Vagina (tissue), 2 donors: ENCODE results near the gene HSPBP1.

Experiments used
- CTCF ChIP-seq, 3 experiments: fragments of 450-650 bp in 2 of 3; fragments of 200-600 bp in 1 of 3; sonication (generic) in 1 of 3; IDR thresholded peaks; one replicate each; pipeline ENCODE4 v1.5.1; 2017 to 2019; ENCODE audit warnings: antibody characterized with exemption in 3 of 3, mild to moderate bottlenecking in 2 of 3, moderate library complexity in 2 of 3
- POLR2A ChIP-seq, 2 donors: fragments of 450-650 bp; IDR thresholded peaks; one replicate each; pipeline ENCODE4 v1.6.1; 2017; ENCODE audit warnings: antibody characterized with exemption in 2 of 2, mild to moderate bottlenecking in 2 of 2, moderate library complexity in 2 of 2

GRCh38 chr19:55299991-55300390 lies 20.1 kb upstream of the HSPBP1 start:
- TF ChIP-seq CTCF (IDR thresholded peaks at IDR 0.05): no peak
- no peak for TF ChIP-seq POLR2A (IDR thresholded peaks at IDR 0.05)
